ENCODE results near the gene STK38L.

Gene STK38L

DNA sequence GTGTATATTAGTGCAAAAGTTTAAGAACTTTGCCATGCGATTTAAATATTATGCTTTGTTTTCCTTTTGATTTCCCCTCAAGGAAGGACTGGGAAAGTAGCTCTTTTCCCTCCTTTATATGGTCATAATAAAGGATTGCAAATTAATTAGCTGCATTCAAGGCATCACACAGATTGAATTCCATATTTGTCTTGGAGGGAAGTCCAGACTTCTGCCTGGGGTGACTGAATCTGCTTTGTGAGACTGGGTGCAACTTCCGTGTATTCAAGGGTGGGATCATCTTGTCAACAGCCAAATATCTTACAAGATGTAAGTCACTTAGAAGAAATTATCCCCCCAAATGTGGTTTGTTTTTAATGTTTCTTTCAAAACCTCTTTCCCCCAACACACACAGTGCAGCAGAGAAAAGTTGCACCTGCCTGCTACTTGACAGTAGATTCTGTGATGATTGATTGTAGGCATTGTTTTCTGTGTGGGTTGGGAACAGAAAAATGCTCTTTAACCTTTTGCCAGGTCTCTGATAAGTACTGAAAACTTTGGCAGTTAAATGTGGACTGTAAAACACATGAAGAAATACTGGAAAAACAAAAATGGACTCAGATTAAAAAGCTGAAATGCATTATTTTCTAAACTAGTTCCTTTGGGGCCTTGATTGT lies 28.4 kb downstream of the STK38L start:
- DNase-seq, result no peak
- WGBS, result 100% methylated on average over 1 of the region's 2 CpGs
- H3K4ac ChIP-seq (ENCODE audit: low read depth in 1 of 2, low read length in 2 of 2), result no peak overlapping the region
- H3K9ac ChIP-seq (ENCODE audit: low read length), result no peak overlapping the region
- H2BK15ac ChIP-seq (ENCODE audit: low read depth, poor library complexity, severe bottlenecking), result no peak overlapping the region
- H2AFZ ChIP-seq (ENCODE audit: low read depth, low read length), result no peak overlapping the region
- no peak overlapping the region for H2BK12ac ChIP-seq (ENCODE audit: low read length in 2 of 2)
- no peak overlapping the region for H2AK5ac ChIP-seq (ENCODE audit: low read length, severe bottlenecking)
- no peak overlapping the region for H2BK120ac ChIP-seq (ENCODE audit: low read depth, low read length)
- H3K23ac ChIP-seq (ENCODE audit: low read length in 2 of 2), result no peak overlapping the region
- H3K4me3 ChIP-seq (ENCODE audit: insufficient read depth in 1 of 2, low read depth in 1 of 2, low read length in 2 of 2), result no peak overlapping the region
- no peaks in the 10 kb centered on the region for H3K27me3 ChIP-seq (ENCODE audit: control insufficient read depth in 1 of 2, insufficient read depth in 1 of 2, low read length in 2 of 2)
- no peak overlapping the region for H3K14ac ChIP-seq (ENCODE audit: low read length in 2 of 2)
- no peaks in the 10 kb centered on the region for H3K9me3 ChIP-seq (ENCODE audit: control insufficient read depth, low read length)
- H3K18ac ChIP-seq (ENCODE audit: low read depth in 1 of 2, low read length in 2 of 2), result no peak overlapping the region
- no peak overlapping the region for H2BK5ac ChIP-seq (ENCODE audit: low read depth, low read length, poor library complexity, severe bottlenecking)
- no peak overlapping the region for H4K8ac ChIP-seq (ENCODE audit: low read length)
- no peak overlapping the region for H3K4me2 ChIP-seq (ENCODE audit: low read length, poor library complexity, severe bottlenecking)
- H4K91ac ChIP-seq (ENCODE audit: low read length), result no peak overlapping the region
- peaks cover 21% of the 10 kb centered on the region for H3K79me1 ChIP-seq (replicated peaks; ENCODE audit: low read length, poor library complexity, severe bottlenecking)
- no peaks in the 10 kb centered on the region for H3K36me3 ChIP-seq (ENCODE audit: control insufficient read depth in 1 of 2, insufficient read depth in 2 of 2, low read depth in 1 of 2, low read length in 2 of 2)
- H3K4me1 ChIP-seq (ENCODE audit: control insufficient read depth, insufficient read depth, low read depth, low read length), result peaks cover 2% of the 10 kb centered on the region
- H3K27ac ChIP-seq (ENCODE audit: low read length, poor library complexity, severe bottlenecking), result no peak overlapping the region

DNA sequence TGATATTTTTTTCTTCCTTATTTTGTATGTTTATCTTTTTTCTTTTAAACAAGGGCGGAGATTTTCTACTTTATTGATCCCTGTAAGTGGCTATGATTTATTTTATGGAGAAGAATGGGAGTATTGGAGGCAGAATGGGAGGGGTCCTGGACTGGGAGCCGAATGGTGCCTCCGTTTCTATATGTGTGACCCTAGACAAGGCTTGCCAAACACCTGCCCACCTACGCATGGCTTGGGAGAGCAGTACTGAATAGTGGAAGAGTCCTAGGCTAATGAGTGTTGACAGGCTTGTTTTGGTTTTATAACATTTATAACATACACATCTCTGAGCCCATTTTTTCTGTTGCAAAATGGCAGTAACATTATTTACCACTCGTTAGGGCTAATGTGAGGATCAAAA lies 29.0 kb downstream of the STK38L start:
- Histone ChIP-seq H3K23ac (ENCODE audit: low read length in 2 of 2) (no peak overlapping the region), H2AK5ac (ENCODE audit: low read length, severe bottlenecking) (no peak overlapping the region), H3K27ac (ENCODE audit: low read length, poor library complexity, severe bottlenecking) (no peak overlapping the region), H2BK12ac (ENCODE audit: low read length in 2 of 2) (no peak overlapping the region), H2AFZ (ENCODE audit: low read depth, low read length) (no peak overlapping the region), H4K91ac (ENCODE audit: low read length) (no peak overlapping the region), H3K9ac (ENCODE audit: low read length) (no peak overlapping the region), H2BK15ac (ENCODE audit: low read depth, poor library complexity, severe bottlenecking) (no peak overlapping the region), H3K4me1 (ENCODE audit: control insufficient read depth, insufficient read depth, low read depth, low read length) (peaks cover 2% of the 10 kb centered on the region), H3K18ac (ENCODE audit: low read depth in 1 of 2, low read length in 2 of 2) (no peak overlapping the region), H4K8ac (ENCODE audit: low read length) (no peak overlapping the region), H3K14ac (ENCODE audit: low read length in 2 of 2) (no peak overlapping the region), H2BK5ac (ENCODE audit: low read depth, low read length, poor library complexity, severe bottlenecking) (no peak overlapping the region), H3K79me1 (replicated peaks; ENCODE audit: low read length, poor library complexity, severe bottlenecking) (peaks cover 21% of the 10 kb centered on the region), H3K9me3 (ENCODE audit: control insufficient read depth, low read length) (no peaks in the 10 kb centered on the region), H3K4me3 (ENCODE audit: insufficient read depth in 1 of 2, low read depth in 1 of 2, low read length in 2 of 2) (no peak overlapping the region), H3K27me3 (ENCODE audit: control insufficient read depth in 1 of 2, insufficient read depth in 1 of 2, low read length in 2 of 2) (no peaks in the 10 kb centered on the region), H2BK120ac (ENCODE audit: low read depth, low read length) (no peak overlapping the region), H3K4ac (ENCODE audit: low read depth in 1 of 2, low read length in 2 of 2) (no peak overlapping the region), H3K36me3 (ENCODE audit: control insufficient read depth in 1 of 2, insufficient read depth in 2 of 2, low read depth in 1 of 2, low read length in 2 of 2) (no peaks in the 10 kb centered on the region), H3K4me2 (ENCODE audit: low read length, poor library complexity, severe bottlenecking) (no peak overlapping the region)
- 100% methylated on average over 3 of the region's 5 CpGs for WGBS
- no peak for DNase-seq

DNA sequence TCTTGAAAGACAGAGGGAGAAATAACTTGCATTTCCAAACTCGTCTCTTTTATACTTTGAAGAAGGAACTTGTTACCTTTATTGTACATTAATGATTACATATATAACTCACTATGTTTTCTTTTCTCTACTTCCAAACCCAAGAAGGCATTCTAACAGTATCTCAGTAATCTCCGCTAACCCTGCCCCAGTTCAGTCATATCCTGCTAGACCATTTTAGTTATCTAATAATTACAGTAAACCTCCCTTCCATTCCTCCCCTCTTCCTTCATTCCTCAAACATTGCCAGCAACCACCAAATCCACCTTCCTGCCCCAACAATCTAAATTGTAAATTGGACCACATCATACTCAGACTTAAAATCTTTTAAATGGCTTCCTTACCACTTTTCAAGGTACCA lies 30.6 kb downstream of the STK38L start:
- H4K8ac ChIP-seq (ENCODE audit: low read length), result no peak overlapping the region
- H3K9ac ChIP-seq (ENCODE audit: low read length), result no peak overlapping the region
- H2BK12ac ChIP-seq (ENCODE audit: low read length in 2 of 2), result no peak overlapping the region
- no peak for DNase-seq
- H3K23ac ChIP-seq (ENCODE audit: low read length in 2 of 2), result no peak overlapping the region
- H2AFZ ChIP-seq (ENCODE audit: low read depth, low read length), result no peak overlapping the region
- no peak overlapping the region for H3K27ac ChIP-seq (ENCODE audit: low read length, poor library complexity, severe bottlenecking)
- no peak overlapping the region for H3K18ac ChIP-seq (ENCODE audit: low read depth in 1 of 2, low read length in 2 of 2)
- H3K36me3 ChIP-seq (ENCODE audit: control insufficient read depth in 1 of 2, insufficient read depth in 2 of 2, low read depth in 1 of 2, low read length in 2 of 2), result no peaks in the 10 kb centered on the region
- no peak overlapping the region for H2BK5ac ChIP-seq (ENCODE audit: low read depth, low read length, poor library complexity, severe bottlenecking)
- WGBS, result 97% methylated on average over 1 of the region's 2 CpGs
- H4K91ac ChIP-seq (ENCODE audit: low read length), result no peak overlapping the region
- H2AK5ac ChIP-seq (ENCODE audit: low read length, severe bottlenecking), result no peak overlapping the region
- no peak overlapping the region for H3K4ac ChIP-seq (ENCODE audit: low read depth in 1 of 2, low read length in 2 of 2)
- no peak overlapping the region for H3K4me2 ChIP-seq (ENCODE audit: low read length, poor library complexity, severe bottlenecking)
- H3K79me1 ChIP-seq (replicated peaks; ENCODE audit: low read length, poor library complexity, severe bottlenecking), result peaks cover 24% of the 10 kb centered on the region
- H2BK120ac ChIP-seq (ENCODE audit: low read depth, low read length), result no peak overlapping the region
- H3K4me3 ChIP-seq (ENCODE audit: insufficient read depth in 1 of 2, low read depth in 1 of 2, low read length in 2 of 2), result no peak overlapping the region
- no peak overlapping the region for H3K14ac ChIP-seq (ENCODE audit: low read length in 2 of 2)
- H3K4me1 ChIP-seq (ENCODE audit: control insufficient read depth, insufficient read depth, low read depth, low read length), result peaks cover 2% of the 10 kb centered on the region
- H3K9me3 ChIP-seq (ENCODE audit: control insufficient read depth, low read length), result no peaks in the 10 kb centered on the region
- H3K27me3 ChIP-seq (ENCODE audit: control insufficient read depth in 1 of 2, insufficient read depth in 1 of 2, low read length in 2 of 2), result no peaks in the 10 kb centered on the region
- H2BK15ac ChIP-seq (ENCODE audit: low read depth, poor library complexity, severe bottlenecking), result no peak overlapping the region

DNA sequence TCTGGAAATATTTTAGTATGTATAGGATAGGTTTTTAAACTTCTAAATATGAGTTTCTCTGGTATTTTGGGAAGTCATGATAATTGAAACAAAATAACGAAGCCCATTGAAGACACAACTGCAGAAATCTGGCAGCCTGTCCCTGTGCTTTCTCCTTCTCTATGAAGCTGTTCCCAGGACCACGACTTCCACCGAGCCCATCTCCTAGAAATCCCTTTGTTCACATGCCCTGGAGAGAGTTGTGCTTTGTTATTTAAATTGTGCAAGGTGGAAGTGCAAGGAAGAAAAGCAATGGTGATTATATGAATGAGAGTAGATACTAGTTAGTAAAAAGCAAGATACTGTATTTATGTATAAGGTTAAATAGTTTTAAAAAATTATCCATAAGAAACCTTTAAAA lies 32.2 kb downstream of the STK38L start:
- no peaks in the 10 kb centered on the region for H3K36me3 ChIP-seq (ENCODE audit: control insufficient read depth in 1 of 2, insufficient read depth in 2 of 2, low read depth in 1 of 2, low read length in 2 of 2)
- 63% methylated on average over 3 of the region's 3 CpGs for WGBS

More for the DNA sequence above, 32.2 kb downstream of the STK38L start:
- Histone ChIP-seq H3K9me3 (ENCODE audit: control insufficient read depth, low read length) (no peaks in the 10 kb centered on the region), H2AK5ac (ENCODE audit: low read length, severe bottlenecking) (no peak overlapping the region), H4K91ac (ENCODE audit: low read length) (no peak overlapping the region), H3K27me3 (ENCODE audit: control insufficient read depth in 1 of 2, insufficient read depth in 1 of 2, low read length in 2 of 2) (no peaks in the 10 kb centered on the region), H3K23ac (ENCODE audit: low read length in 2 of 2) (no peak overlapping the region), H3K14ac (ENCODE audit: low read length in 2 of 2) (no peak overlapping the region), H3K79me1 (replicated peaks; ENCODE audit: low read length, poor library complexity, severe bottlenecking) (peaks cover 21% of the 10 kb centered on the region), H3K4me3 (ENCODE audit: insufficient read depth in 1 of 2, low read depth in 1 of 2, low read length in 2 of 2) (no peak overlapping the region), H2BK15ac (ENCODE audit: low read depth, poor library complexity, severe bottlenecking) (no peak overlapping the region), H4K8ac (ENCODE audit: low read length) (no peak overlapping the region), H3K9ac (ENCODE audit: low read length) (no peak overlapping the region), H3K18ac (ENCODE audit: low read depth in 1 of 2, low read length in 2 of 2) (no peak overlapping the region), H2AFZ (ENCODE audit: low read depth, low read length) (no peak overlapping the region), H3K27ac (ENCODE audit: low read length, poor library complexity, severe bottlenecking) (no peak overlapping the region), H2BK5ac (ENCODE audit: low read depth, low read length, poor library complexity, severe bottlenecking) (no peak overlapping the region), H3K4ac (ENCODE audit: low read depth in 1 of 2, low read length in 2 of 2) (no peak overlapping the region), H2BK12ac (ENCODE audit: low read length in 2 of 2) (no peak overlapping the region), H2BK120ac (ENCODE audit: low read depth, low read length) (no peak overlapping the region), H3K4me1 (ENCODE audit: control insufficient read depth, insufficient read depth, low read depth, low read length) (peaks cover 2% of the 10 kb centered on the region), H3K4me2 (ENCODE audit: low read length, poor library complexity, severe bottlenecking) (no peak overlapping the region)
- DNase-seq, result no peak

Measured in mesenchymal stem cell (in vitro differentiated cells and primary cell).